NCI-H1694 treated with DMSO at 0.1 percent for 48 hours (cell line): ENCODE results near the gene ARL17B.
"Not testable (repeated sequence)": the region's sequence is repeated elsewhere in the genome, so short reads cannot be mapped to it uniquely, and the experiment has no call there.

Experiments
- DNase-seq: peaks from one replicate; lab custom pipeline; 2025; lab: John Stamatoyannopoulos, UW

Gene ARL17B

GRCh38 chr17:46361755-46362154, at the start of gene ARL17B:
ARL17B (minus strand) TSS chr17:46361766; CDS start chr17:46358397, 3,369 bp downstream.
- not testable (repeated sequence) for DNase-seq

- DNase-seq, result not testable (repeated sequence)
Measured at GRCh38 chr17:46409864-46410263, 48.3 kb upstream of the ARL17B start.

- DNase-seq, result not testable (repeated sequence)
Measured at GRCh38 chr17:46407155-46407554, 45.6 kb upstream of the ARL17B start.

- DNase-seq, result not testable (repeated sequence)
Measured at GRCh38 chr17:46401033-46401787, 39.6 kb upstream of the ARL17B start.

- DNase-seq, result not testable (repeated sequence)
Measured at GRCh38 chr17:46400543-46400942, 39.0 kb upstream of the ARL17B start.

GRCh38 chr17:46399993-46400392, 38.4 kb upstream of the ARL17B start:
- not testable (repeated sequence) for DNase-seq

GRCh38 chr17:46396292-46396691, 34.7 kb upstream of the ARL17B start:
- not testable (repeated sequence) for DNase-seq

- DNase-seq, result not testable (repeated sequence)
Measured at GRCh38 chr17:46393702-46394101, 32.1 kb upstream of the ARL17B start.

GRCh38 chr17:46385491-46385890, 23.9 kb upstream of the ARL17B start:
- not testable (repeated sequence) for DNase-seq

- not testable (repeated sequence) for DNase-seq
Measured at GRCh38 chr17:46383118-46383517, 21.6 kb upstream of the ARL17B start.

GRCh38 chr17:46373418-46373817, 11.9 kb upstream of the ARL17B start:
- DNase-seq, result not testable (repeated sequence)

GRCh38 chr17:46372236-46373229, 11.0 kb upstream of the ARL17B start:
- not testable (repeated sequence) for DNase-seq

GRCh38 chr17:46367520-46367919, 6.0 kb upstream of the ARL17B start:
- not testable (repeated sequence) for DNase-seq

GRCh38 chr17:46361145-46361735, 326 bp downstream of the ARL17B start:
- DNase-seq, result not testable (repeated sequence)

GRCh38 chr17:46353856-46354255, 7.7 kb downstream of the ARL17B start:
- DNase-seq, result not testable (repeated sequence)

GRCh38 chr17:46349060-46349459, 12.5 kb downstream of the ARL17B start:
- DNase-seq, result not testable (repeated sequence)

GRCh38 chr17:46348345-46348744, 13.2 kb downstream of the ARL17B start:
- not testable (repeated sequence) for DNase-seq

GRCh38 chr17:46342131-46342530, 19.4 kb downstream of the ARL17B start:
- not testable (repeated sequence) for DNase-seq

GRCh38 chr17:46341220-46341619, 20.3 kb downstream of the ARL17B start:
- DNase-seq, result not testable (repeated sequence)

- not testable (repeated sequence) for DNase-seq
Measured at GRCh38 chr17:46294831-46295230, 66.7 kb downstream of the ARL17B start, which contains the start of gene LRRC37A. LRRC37A (plus strand) TSS chr17:46295131; CDS start chr17:46295134, 3 bp downstream.

- not testable (repeated sequence) for DNase-seq
Measured at GRCh38 chr17:46291618-46292017, 69.9 kb downstream of the ARL17B start.
